H1 (cell line): Measurements from ENCODE around the gene OTP. TPM values are rescaled to one million over a fixed set of nuclear protein-coding genes. Genes with fewer than 3 reads are reported as not detected.

Experiments used
- RXRA ChIP-seq: IDR thresholded peaks from 2 replicates; pipeline ENCODE4 v1.6.1; 2011; ENCODE audit warnings: low read depth, mild to moderate bottlenecking, low read length, moderate library complexity; ENCODE audit not compliant: insufficient read depth
- polyA plus RNA-seq, 7 experiments: library from polyadenylated mRNA; depleted of rRNA in 3 of 7; stranded (reverse) in 5 of 7; unstranded in 2 of 7; fragments of >200 nt in 5 of 7; fragments of 200-250 nt in 2 of 7; gene quantifications; 1 replicate in 5 of 7; 2 replicates in 1 of 7; 4 replicates in 1 of 7; pipeline versions ENCODE4 v1.2.1 to v1.2.3, GENCODE V29; 2011 to 2013; ENCODE audit warnings: missing spikeins in 2 of 7, mixed read lengths in 2 of 7
- total RNA-seq: library from RNA; stranded (reverse); fragmentation: NEBNext Ultra II Directional; extraction: Animal tissue kit (Norgen Biotek cat#: 25700); gene quantifications from 2 replicates; pipeline ENCODE4 v1.2.1, GENCODE V29; 2021
- TF ChIP-seq, protein P1 (sequence below): fragments of 300-600 bp; sonication (generic); IDR thresholded peaks from 2 replicates; pipeline ENCODE4 v1.7.1; 2012; ENCODE audit warnings: low read length, moderate library complexity, mild to moderate bottlenecking, inconsistent platforms; ENCODE audit not compliant: insufficient replicate concordance

The OTP gene
- total and polyA plus RNA-seq, 2 of the 8 experiments (the other 6 are each of a cell fraction or from before 2014, with no cell fraction given) = not detected

DNA sequence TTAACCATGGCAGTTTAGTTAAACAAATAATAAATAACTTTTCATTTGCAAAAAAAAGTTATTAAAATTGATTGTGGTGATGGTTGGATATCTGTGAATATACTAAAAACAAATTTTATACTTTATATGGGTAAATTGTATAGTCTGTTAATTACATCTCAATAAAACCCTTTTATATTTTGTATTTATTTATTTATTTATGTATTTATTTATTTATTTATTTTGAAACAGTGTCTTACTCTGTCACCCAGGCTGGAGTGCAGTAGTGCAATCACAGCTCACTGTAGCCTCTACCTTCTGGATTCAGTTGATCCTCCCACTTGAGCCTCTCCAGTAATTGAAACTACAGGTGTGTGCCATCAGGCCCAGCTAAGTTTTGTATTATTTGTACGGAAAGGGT is 52.4 kb downstream of the OTP start (continued):
- TF ChIP-seq, protein P1, sequence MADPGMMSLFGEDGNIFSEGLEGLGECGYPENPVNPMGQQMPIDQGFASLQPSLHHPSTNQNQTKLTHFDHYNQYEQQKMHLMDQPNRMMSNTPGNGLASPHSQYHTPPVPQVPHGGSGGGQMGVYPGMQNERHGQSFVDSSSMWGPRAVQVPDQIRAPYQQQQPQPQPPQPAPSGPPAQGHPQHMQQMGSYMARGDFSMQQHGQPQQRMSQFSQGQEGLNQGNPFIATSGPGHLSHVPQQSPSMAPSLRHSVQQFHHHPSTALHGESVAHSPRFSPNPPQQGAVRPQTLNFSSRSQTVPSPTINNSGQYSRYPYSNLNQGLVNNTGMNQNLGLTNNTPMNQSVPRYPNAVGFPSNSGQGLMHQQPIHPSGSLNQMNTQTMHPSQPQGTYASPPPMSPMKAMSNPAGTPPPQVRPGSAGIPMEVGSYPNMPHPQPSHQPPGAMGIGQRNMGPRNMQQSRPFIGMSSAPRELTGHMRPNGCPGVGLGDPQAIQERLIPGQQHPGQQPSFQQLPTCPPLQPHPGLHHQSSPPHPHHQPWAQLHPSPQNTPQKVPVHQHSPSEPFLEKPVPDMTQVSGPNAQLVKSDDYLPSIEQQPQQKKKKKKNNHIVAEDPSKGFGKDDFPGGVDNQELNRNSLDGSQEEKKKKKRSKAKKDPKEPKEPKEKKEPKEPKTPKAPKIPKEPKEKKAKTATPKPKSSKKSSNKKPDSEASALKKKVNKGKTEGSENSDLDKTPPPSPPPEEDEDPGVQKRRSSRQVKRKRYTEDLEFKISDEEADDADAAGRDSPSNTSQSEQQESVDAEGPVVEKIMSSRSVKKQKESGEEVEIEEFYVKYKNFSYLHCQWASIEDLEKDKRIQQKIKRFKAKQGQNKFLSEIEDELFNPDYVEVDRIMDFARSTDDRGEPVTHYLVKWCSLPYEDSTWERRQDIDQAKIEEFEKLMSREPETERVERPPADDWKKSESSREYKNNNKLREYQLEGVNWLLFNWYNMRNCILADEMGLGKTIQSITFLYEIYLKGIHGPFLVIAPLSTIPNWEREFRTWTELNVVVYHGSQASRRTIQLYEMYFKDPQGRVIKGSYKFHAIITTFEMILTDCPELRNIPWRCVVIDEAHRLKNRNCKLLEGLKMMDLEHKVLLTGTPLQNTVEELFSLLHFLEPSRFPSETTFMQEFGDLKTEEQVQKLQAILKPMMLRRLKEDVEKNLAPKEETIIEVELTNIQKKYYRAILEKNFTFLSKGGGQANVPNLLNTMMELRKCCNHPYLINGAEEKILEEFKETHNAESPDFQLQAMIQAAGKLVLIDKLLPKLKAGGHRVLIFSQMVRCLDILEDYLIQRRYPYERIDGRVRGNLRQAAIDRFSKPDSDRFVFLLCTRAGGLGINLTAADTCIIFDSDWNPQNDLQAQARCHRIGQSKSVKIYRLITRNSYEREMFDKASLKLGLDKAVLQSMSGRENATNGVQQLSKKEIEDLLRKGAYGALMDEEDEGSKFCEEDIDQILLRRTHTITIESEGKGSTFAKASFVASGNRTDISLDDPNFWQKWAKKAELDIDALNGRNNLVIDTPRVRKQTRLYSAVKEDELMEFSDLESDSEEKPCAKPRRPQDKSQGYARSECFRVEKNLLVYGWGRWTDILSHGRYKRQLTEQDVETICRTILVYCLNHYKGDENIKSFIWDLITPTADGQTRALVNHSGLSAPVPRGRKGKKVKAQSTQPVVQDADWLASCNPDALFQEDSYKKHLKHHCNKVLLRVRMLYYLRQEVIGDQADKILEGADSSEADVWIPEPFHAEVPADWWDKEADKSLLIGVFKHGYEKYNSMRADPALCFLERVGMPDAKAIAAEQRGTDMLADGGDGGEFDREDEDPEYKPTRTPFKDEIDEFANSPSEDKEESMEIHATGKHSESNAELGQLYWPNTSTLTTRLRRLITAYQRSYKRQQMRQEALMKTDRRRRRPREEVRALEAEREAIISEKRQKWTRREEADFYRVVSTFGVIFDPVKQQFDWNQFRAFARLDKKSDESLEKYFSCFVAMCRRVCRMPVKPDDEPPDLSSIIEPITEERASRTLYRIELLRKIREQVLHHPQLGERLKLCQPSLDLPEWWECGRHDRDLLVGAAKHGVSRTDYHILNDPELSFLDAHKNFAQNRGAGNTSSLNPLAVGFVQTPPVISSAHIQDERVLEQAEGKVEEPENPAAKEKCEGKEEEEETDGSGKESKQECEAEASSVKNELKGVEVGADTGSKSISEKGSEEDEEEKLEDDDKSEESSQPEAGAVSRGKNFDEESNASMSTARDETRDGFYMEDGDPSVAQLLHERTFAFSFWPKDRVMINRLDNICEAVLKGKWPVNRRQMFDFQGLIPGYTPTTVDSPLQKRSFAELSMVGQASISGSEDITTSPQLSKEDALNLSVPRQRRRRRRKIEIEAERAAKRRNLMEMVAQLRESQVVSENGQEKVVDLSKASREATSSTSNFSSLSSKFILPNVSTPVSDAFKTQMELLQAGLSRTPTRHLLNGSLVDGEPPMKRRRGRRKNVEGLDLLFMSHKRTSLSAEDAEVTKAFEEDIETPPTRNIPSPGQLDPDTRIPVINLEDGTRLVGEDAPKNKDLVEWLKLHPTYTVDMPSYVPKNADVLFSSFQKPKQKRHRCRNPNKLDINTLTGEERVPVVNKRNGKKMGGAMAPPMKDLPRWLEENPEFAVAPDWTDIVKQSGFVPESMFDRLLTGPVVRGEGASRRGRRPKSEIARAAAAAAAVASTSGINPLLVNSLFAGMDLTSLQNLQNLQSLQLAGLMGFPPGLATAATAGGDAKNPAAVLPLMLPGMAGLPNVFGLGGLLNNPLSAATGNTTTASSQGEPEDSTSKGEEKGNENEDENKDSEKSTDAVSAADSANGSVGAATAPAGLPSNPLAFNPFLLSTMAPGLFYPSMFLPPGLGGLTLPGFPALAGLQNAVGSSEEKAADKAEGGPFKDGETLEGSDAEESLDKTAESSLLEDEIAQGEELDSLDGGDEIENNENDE = no peak
- TF ChIP-seq RXRA = no peak
